HEK293 (cell line): ENCODE data around the gene MRPL11.

ENCODE experiments used
- AEBP2 ChIP-seq: fragments of 450-650 bp; formaldehyde crosslinking; IDR thresholded peaks from 2 replicates; pipeline ENCODE4 v1.5.1; 2016; ENCODE audit warnings: missing biosample characterization, missing genetic modification characterization, borderline replicate concordance
- BCL11B ChIP-seq: fragments of 450-650 bp; formaldehyde crosslinking; IDR thresholded peaks from 2 replicates; pipeline ENCODE4 v1.5.1; 2016; ENCODE audit warnings: low read depth, missing biosample characterization, missing genetic modification characterization
- HOXC10 ChIP-seq: sonication (generic); formaldehyde crosslinking; IDR thresholded peaks from 2 replicates; pipeline ENCODE4 v1.8.1; 2023; ENCODE audit warnings: mild to moderate bottlenecking, missing genetic modification reagents
- IKZF3 ChIP-seq: fragments of 450-650 bp; IDR thresholded peaks from 2 replicates; pipeline ENCODE4 v1.5.0; 2018; ENCODE audit warnings: missing biosample characterization, mild to moderate bottlenecking, missing genetic modification characterization, moderate library complexity
- KLF1 ChIP-seq: fragments of 450-650 bp; formaldehyde crosslinking; IDR thresholded peaks from 2 replicates; pipeline ENCODE4 v1.5.1; 2016; ENCODE audit warnings: missing biosample characterization, missing genetic modification characterization
- KLF16 ChIP-seq: fragments of 450-650 bp; formaldehyde crosslinking; IDR thresholded peaks from 2 replicates; pipeline ENCODE4 v1.5.1; 2017; ENCODE audit warnings: missing biosample characterization, missing genetic modification characterization
- TRIM28 ChIP-seq: IDR thresholded peaks from 2 replicates; pipeline ENCODE4 v1.6.1; 2011; ENCODE audit warnings: low read length, control low read depth, borderline replicate concordance
- YY2 ChIP-seq: fragments of 450-650 bp; formaldehyde crosslinking; IDR thresholded peaks from 2 replicates; pipeline ENCODE4 v1.5.1; 2016; ENCODE audit warnings: missing biosample characterization, missing genetic modification characterization
- ZEB2 ChIP-seq: fragments of 450-650 bp; formaldehyde crosslinking; IDR thresholded peaks from 2 replicates; pipeline ENCODE4 v1.5.1; 2016; ENCODE audit warnings: missing biosample characterization, missing genetic modification characterization
- ZFHX2 ChIP-seq: fragments of 450-650 bp; formaldehyde crosslinking; conservative IDR thresholded peaks from 2 replicates; pipeline ENCODE4 v1.5.1; 2016; ENCODE audit warnings: missing biosample characterization, missing genetic modification characterization
- ZNF138 ChIP-seq: fragments of 450-650 bp; formaldehyde crosslinking; IDR thresholded peaks from 2 replicates; pipeline ENCODE4 v1.5.1; 2016; ENCODE audit warnings: missing biosample characterization, missing genetic modification characterization, borderline replicate concordance
- ZNF169 ChIP-seq: fragments of 450-650 bp; formaldehyde crosslinking; IDR thresholded peaks from 2 replicates; pipeline ENCODE4 v1.5.1; 2016; ENCODE audit warnings: missing biosample characterization, missing genetic modification characterization
- ZNF184 ChIP-seq: fragments of 450-650 bp; IDR thresholded peaks from 2 replicates; pipeline ENCODE4 v1.5.1; 2018; ENCODE audit warnings: missing biosample characterization, mild to moderate bottlenecking, missing genetic modification characterization
- ZNF214 ChIP-seq: fragments of 450-650 bp; formaldehyde crosslinking; IDR thresholded peaks from 2 replicates; pipeline ENCODE4 v1.5.1; 2017; ENCODE audit warnings: missing biosample characterization, mild to moderate bottlenecking, missing genetic modification characterization, borderline replicate concordance
- ZNF239 ChIP-seq: fragments of 450-650 bp; formaldehyde crosslinking; IDR thresholded peaks from 2 replicates; pipeline ENCODE4 v1.5.1; 2016; ENCODE audit warnings: missing biosample characterization, missing genetic modification characterization
- ZNF311 ChIP-seq: fragments of 450-650 bp; formaldehyde crosslinking; IDR thresholded peaks from 2 replicates; pipeline ENCODE4 v1.5.1; 2017; ENCODE audit warnings: missing biosample characterization, missing genetic modification characterization, borderline replicate concordance
- ZNF354C ChIP-seq: fragments of 450-650 bp; formaldehyde crosslinking; IDR thresholded peaks from 2 replicates; pipeline ENCODE4 v1.5.1; 2016; ENCODE audit warnings: missing biosample characterization, missing genetic modification characterization, low read depth, borderline replicate concordance
- ZNF510 ChIP-seq: fragments of 450-650 bp; formaldehyde crosslinking; IDR thresholded peaks from 2 replicates; pipeline ENCODE4 v1.5.1; 2018; ENCODE audit warnings: mild to moderate bottlenecking, missing genetic modification characterization, missing biosample characterization; ENCODE audit not compliant: insufficient replicate concordance
- ZNF555 ChIP-seq: fragments of 450-650 bp; formaldehyde crosslinking; conservative IDR thresholded peaks from 2 replicates; pipeline ENCODE4 v1.5.1; 2017; ENCODE audit warnings: missing biosample characterization, mild to moderate bottlenecking, missing genetic modification characterization, inconsistent platforms
- ZNF629 ChIP-seq: fragments of 450-650 bp; formaldehyde crosslinking; IDR thresholded peaks from 2 replicates; pipeline ENCODE4 v1.5.1; 2017; ENCODE audit warnings: missing biosample characterization, missing genetic modification characterization
- ZNF664 ChIP-seq: fragments of 450-650 bp; formaldehyde crosslinking; IDR thresholded peaks from 2 replicates; pipeline ENCODE4 v1.5.1; 2016; ENCODE audit warnings: missing biosample characterization, missing genetic modification characterization
- ZNF704 ChIP-seq: fragments of 450-650 bp; formaldehyde crosslinking; IDR thresholded peaks from 2 replicates; pipeline ENCODE4 v1.5.1; 2016; ENCODE audit warnings: missing biosample characterization, missing genetic modification characterization
- ZNF747 ChIP-seq: fragments of 450-650 bp; formaldehyde crosslinking; IDR thresholded peaks from 2 replicates; pipeline ENCODE4 v1.5.1; 2016; ENCODE audit warnings: missing biosample characterization, missing genetic modification characterization
- ZNF768 ChIP-seq: fragments of 450-650 bp; formaldehyde crosslinking; IDR thresholded peaks from 2 replicates; pipeline ENCODE4 v1.5.1; 2018; ENCODE audit warnings: missing biosample characterization, mild to moderate bottlenecking, missing genetic modification characterization
- ZNF837 ChIP-seq: fragments of 450-650 bp; formaldehyde crosslinking; IDR thresholded peaks from 2 replicates; pipeline ENCODE4 v1.5.1; 2016; ENCODE audit warnings: missing biosample characterization, missing genetic modification characterization
- ZSCAN23 ChIP-seq: fragments of 450-650 bp; formaldehyde crosslinking; IDR thresholded peaks from 2 replicates; pipeline ENCODE4 v1.5.1; 2016; ENCODE audit warnings: missing biosample characterization, missing genetic modification characterization
- ZSCAN30 ChIP-seq: fragments of 450-650 bp; IDR thresholded peaks from 2 replicates; pipeline ENCODE4 v1.5.1; 2018; ENCODE audit warnings: missing biosample characterization, mild to moderate bottlenecking, missing genetic modification characterization, moderate library complexity
- TF ChIP-seq, protein P1 (sequence below): fragments of 450-650 bp; formaldehyde crosslinking; IDR thresholded peaks from 2 replicates; pipeline ENCODE4 v1.5.1; 2017; ENCODE audit warnings: missing biosample characterization, missing genetic modification characterization
- TF ChIP-seq, protein P2 (sequence below): fragments of 450-650 bp; formaldehyde crosslinking; IDR thresholded peaks from 2 replicates; pipeline ENCODE4 v1.5.1; 2016; ENCODE audit warnings: missing biosample characterization, missing genetic modification characterization
- TF ChIP-seq, protein P3 (sequence below): fragments of 450-650 bp; formaldehyde crosslinking; conservative IDR thresholded peaks from 2 replicates; pipeline ENCODE4 v1.5.1; 2016; ENCODE audit warnings: low read depth, missing biosample characterization, missing genetic modification characterization
- TF ChIP-seq, protein P4 (sequence below): fragments of 450-650 bp; formaldehyde crosslinking; IDR thresholded peaks from 2 replicates; pipeline ENCODE4 v1.5.1; 2016; ENCODE audit warnings: missing biosample characterization, missing genetic modification characterization

Gene MRPL11

DNA sequence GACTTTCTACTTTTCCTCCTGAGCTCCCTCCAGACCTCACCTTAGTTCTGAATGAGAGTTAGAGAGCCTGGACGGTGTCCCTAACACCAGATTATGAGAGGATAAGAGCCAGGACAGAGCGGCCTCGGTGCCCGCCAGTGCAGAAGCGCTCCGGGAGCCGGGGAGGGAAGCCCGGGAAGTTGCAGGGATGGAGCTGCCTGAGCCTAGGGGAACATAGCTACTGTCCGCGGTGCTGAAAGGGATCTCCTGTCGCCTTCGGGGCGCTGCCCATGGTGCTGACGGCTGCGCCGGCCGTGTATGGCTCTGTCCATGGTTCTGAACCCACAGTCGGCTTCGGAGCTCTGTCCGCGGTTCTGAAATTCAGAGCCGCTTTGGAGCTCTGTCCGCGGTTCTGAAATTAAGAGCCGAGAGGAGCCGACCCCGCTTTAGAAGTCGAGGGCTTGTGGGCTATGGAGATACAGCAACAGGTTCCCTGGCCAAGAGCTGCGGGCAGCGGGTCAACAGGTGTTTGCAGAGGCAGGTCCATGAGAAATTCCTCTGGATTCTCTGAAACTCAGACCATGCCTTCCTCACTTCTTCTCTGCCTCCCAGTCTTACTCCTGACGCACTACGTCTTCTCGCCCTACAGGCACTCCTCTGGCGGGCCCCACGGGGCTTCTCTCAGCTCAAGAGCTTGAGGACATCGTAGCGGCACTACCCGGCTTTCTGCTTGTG lies 17.0 kb downstream of the MRPL11 start (continued):
- TF ChIP-seq ZNF169 (tag by site-specific recombination) (no peak), HOXC10 (CRISPR knock-in tag) (peak; percentile 100), ZFHX2 (tag by site-specific recombination) (no peak), TRIM28 (no peak), KLF16 (tag by site-specific recombination) (peak; percentile 71; the same call in 1 of the 2 replicates), ZSCAN23 (no peak; the same call in 1 of the 2 replicates), IKZF3 (tag by site-specific recombination) (peak; percentile 83), ZNF138 (no peak), BCL11B (no peak), ZNF510 (tag by site-specific recombination) (no peak), ZNF311 (tag by site-specific recombination) (no peak), ZEB2 (tag by site-specific recombination) (peak; percentile 76), ZNF239 (tag by site-specific recombination) (0 out of 2 replicates have a peak, but pooled peaks have one; percentile 38), KLF1 (tag by site-specific recombination) (peak; percentile 39; the same call in 1 of the 2 replicates), ZNF555 (tag by site-specific recombination) (no peak; the same call in 1 of the 2 replicates), ZNF184 (peak; percentile 86), ZNF354C (tag by site-specific recombination) (no peak), ZNF214 (tag by site-specific recombination) (no peak), ZNF747 (tag by site-specific recombination) (no peak), ZNF629 (tag by site-specific recombination) (peak; percentile 82), AEBP2 (tag by site-specific recombination) (no peak), ZSCAN30 (tag by site-specific recombination) (peak; percentile 95), ZNF664 (tag by site-specific recombination) (no peak), ZNF768 (tag by site-specific recombination) (no peak), ZNF704 (tag by site-specific recombination) (no peak), YY2 (tag by site-specific recombination) (no peak), ZNF837 (no peak)
- TF ChIP-seq, protein P1, sequence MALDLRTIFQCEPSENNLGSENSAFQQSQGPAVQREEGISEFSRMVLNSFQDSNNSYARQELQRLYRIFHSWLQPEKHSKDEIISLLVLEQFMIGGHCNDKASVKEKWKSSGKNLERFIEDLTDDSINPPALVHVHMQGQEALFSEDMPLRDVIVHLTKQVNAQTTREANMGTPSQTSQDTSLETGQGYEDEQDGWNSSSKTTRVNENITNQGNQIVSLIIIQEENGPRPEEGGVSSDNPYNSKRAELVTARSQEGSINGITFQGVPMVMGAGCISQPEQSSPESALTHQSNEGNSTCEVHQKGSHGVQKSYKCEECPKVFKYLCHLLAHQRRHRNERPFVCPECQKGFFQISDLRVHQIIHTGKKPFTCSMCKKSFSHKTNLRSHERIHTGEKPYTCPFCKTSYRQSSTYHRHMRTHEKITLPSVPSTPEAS (tag by site-specific recombination): no peak
- TF ChIP-seq, protein P2, sequence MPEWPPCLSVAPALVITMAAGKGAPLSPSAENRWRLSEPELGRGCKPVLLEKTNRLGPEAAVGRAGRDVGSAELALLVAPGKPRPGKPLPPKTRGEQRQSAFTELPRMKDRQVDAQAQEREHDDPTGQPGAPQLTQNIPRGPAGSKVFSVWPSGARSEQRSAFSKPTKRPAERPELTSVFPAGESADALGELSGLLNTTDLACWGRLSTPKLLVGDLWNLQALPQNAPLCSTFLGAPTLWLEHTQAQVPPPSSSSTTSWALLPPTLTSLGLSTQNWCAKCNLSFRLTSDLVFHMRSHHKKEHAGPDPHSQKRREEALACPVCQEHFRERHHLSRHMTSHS (tag by site-specific recombination): no peak
- TF ChIP-seq, protein P3, sequence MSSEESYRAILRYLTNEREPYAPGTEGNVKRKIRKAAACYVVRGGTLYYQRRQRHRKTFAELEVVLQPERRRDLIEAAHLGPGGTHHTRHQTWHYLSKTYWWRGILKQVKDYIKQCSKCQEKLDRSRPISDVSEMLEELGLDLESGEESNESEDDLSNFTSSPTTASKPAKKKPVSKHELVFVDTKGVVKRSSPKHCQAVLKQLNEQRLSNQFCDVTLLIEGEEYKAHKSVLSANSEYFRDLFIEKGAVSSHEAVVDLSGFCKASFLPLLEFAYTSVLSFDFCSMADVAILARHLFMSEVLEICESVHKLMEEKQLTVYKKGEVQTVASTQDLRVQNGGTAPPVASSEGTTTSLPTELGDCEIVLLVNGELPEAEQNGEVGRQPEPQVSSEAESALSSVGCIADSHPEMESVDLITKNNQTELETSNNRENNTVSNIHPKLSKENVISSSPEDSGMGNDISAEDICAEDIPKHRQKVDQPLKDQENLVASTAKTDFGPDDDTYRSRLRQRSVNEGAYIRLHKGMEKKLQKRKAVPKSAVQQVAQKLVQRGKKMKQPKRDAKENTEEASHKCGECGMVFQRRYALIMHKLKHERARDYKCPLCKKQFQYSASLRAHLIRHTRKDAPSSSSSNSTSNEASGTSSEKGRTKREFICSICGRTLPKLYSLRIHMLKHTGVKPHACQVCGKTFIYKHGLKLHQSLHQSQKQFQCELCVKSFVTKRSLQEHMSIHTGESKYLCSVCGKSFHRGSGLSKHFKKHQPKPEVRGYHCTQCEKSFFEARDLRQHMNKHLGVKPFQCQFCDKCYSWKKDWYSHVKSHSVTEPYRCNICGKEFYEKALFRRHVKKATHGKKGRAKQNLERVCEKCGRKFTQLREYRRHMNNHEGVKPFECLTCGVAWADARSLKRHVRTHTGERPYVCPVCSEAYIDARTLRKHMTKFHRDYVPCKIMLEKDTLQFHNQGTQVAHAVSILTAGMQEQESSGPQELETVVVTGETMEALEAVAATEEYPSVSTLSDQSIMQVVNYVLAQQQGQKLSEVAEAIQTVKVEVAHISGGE (tag by site-specific recombination): no peak; the same call in 1 of the 2 replicates
- TF ChIP-seq, protein P4, sequence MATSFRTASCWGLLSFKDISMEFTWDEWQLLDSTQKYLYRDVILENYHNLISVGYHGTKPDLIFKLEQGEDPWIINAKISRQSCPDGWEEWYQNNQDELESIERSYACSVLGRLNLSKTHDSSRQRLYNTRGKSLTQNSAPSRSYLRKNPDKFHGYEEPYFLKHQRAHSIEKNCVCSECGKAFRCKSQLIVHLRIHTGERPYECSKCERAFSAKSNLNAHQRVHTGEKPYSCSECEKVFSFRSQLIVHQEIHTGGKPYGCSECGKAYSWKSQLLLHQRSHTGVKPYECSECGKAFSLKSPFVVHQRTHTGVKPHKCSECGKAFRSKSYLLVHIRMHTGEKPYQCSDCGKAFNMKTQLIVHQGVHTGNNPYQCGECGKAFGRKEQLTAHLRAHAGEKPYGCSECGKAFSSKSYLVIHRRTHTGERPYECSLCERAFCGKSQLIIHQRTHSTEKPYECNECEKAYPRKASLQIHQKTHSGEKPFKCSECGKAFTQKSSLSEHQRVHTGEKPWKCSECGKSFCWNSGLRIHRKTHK (tag by site-specific recombination): no peak
